Upper lobe of left lung (tissue), 4 donors: ENCODE results near the gene DISP3.

Source experiments
- CTCF ChIP-seq, 6 experiments: fragments of 450-650 bp in 4 of 6; fragments of 200-600 bp in 2 of 6; sonication (generic) in 2 of 6; IDR thresholded peaks; one replicate each; pipeline ENCODE4 v1.5.1; 2016 to 2019; ENCODE audit warnings: antibody characterized with exemption in 6 of 6
- EP300 ChIP-seq, 4 donors: sonication (generic); formaldehyde crosslinking; IDR thresholded peaks; one replicate each; pipeline ENCODE4 v1.5.1; 2017; ENCODE audit warnings: antibody characterized with exemption in 4 of 4, control low read depth in 2 of 4

GRCh38 chr1:11471473-11471872 is 7.5 kb upstream of the DISP3 start:
- no peak for TF ChIP-seq CTCF (IDR thresholded peaks at IDR 0.05)
- TF ChIP-seq EP300 (IDR thresholded peaks at IDR 0.05) = no peak
